ENCODE measurements around the gene TTC39C. TPM values are rescaled to one million over a fixed set of nuclear protein-coding genes. Genes with fewer than 3 reads are reported as not detected.
A peak's percentile ranks its signal among the peaks of the same experiment; 100 is the strongest.

The TTC39C gene
- total and polyA plus RNA-seq, 2 of the 8 experiments (the other 6 are each of a cell fraction or from before 2014, with no cell fraction given), result 8.1 to 79.1 TPM

DNA sequence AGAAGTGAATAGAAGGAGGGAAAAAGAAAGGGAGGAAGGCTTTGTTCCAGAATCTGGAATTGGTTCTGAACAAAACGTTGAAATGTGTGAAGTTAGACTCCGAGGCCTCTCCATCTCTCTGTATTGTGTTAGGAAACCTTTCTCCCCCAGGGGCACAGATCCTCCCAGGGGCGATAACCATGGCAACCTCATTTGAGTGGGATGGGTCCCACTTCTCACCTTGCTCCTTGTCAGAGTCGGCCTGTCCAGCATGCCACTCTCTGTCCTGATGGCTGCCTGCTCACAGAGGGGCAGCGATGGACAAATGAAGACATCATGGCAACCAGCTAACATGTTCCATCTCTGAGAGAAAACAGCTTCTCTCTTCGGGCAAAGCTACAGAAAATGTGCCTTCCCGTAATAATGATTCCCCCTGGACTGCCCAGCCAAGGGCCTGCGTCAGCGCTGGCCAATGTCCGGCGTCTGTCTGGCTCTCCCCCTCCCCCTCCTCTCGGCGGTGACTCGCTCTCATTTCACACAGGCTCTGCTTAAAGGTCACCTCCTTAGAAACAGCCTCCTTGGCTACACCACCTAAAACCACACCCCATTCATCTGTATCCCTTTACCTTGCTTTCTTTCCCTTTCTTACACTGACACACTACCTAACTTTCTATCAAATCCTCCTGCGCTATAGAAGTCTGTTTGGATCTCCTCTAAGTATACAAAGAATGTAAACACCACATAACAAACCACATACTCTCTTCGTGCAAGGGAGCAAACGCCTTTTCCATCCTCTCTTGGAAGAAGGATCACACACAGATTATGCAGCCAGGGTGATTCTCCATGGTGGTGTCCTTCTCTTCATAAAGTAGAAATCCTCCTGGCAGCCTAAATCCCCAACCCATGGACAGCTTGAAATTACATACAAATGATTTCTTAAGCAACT lies 32.1 kb upstream of the TTC39C start:
- no peak overlapping the region for H3K56ac ChIP-seq (replicated peaks; ENCODE audit: insufficient read length, low read depth, low read length)
- H2BK120ac ChIP-seq (replicated peaks; ENCODE audit: low read depth, low read length), result no peak overlapping the region
- no peak overlapping the region for H3K27ac ChIP-seq (ENCODE audit: low read depth, low read length)
- H3K79me2 ChIP-seq (ENCODE audit: control insufficient read depth in 1 of 2, insufficient read depth in 2 of 2, low read length in 2 of 2), result no peaks in the 10 kb centered on the region
- WGBS, 2 experiments (ENCODE audit: extremely low coverage in 1 of 2, insufficient coverage in 1 of 2, insufficient read length in 1 of 2, insufficient replicate concordance in 2 of 2, low coverage in 1 of 2, low lambda C conversion rate in 2 of 2, missing lambda C conversion rate in 1 of 2), result 80% methylated on average over 17 of the region's 17 CpGs; no CpG with 5 or more reads in 1 of the 2 experiments
- FAIRE-seq (no peak), DNase-seq (ENCODE audit: low read depth in 1 of 2, low spot score in 2 of 2) (no peak)
- peak overlapping the region; percentile 19; the same call in 1 of the 2 replicates for H2BK12ac ChIP-seq (ENCODE audit: low read depth, low read length)
- H3K4me1 ChIP-seq (replicated peaks in 1 of 4; ENCODE audit: control insufficient read depth in 3 of 4, insufficient read depth in 4 of 4, low read length in 3 of 4), result peaks cover 0 to 5% (median 0%) of the 10 kb centered on the region in 4 experiments; a peak in 2 of 7 replicates
- H2AFZ ChIP-seq (ENCODE audit: low read length), result 0 out of 2 replicates have a peak overlapping the region, but pooled peaks have one; percentile 40
- peak overlapping the region; percentile 40 for H2BK15ac ChIP-seq (ENCODE audit: low read length)
- H3K27me3 ChIP-seq (replicated peaks in 1 of 4; ENCODE audit: control insufficient read depth in 3 of 4, extremely low read depth in 1 of 4, insufficient read depth in 3 of 4, low read length in 3 of 4), result no peaks in the 10 kb centered on the region; a peak in 1 of 7 replicates
- no peaks in the 10 kb centered on the region; the same call in 1 of the 2 replicates for H3K23me2 ChIP-seq (ENCODE audit: low read depth, low read length)
- H3K4ac ChIP-seq (replicated peaks; ENCODE audit: insufficient read length, low read depth, low read length), result no peak overlapping the region
- H4K20me1 ChIP-seq (replicated peaks in 1 of 2; ENCODE audit: control insufficient read depth in 1 of 2, insufficient read depth in 2 of 2, low read length in 2 of 2), result no peaks in the 10 kb centered on the region
- H3K4me3 ChIP-seq (ENCODE audit: extremely low read depth in 1 of 4, insufficient read depth in 2 of 4, low read depth in 3 of 4, low read length in 4 of 4), result no peak overlapping the region
- H4K91ac ChIP-seq (replicated peaks; ENCODE audit: insufficient read length, low read length), result no peak overlapping the region
- H2BK5ac ChIP-seq (ENCODE audit: low read depth, low read length), result no peak overlapping the region
- no peaks in the 10 kb centered on the region for H3K36me3 ChIP-seq (ENCODE audit: control insufficient read depth in 2 of 4, insufficient read depth in 4 of 4, low read length in 3 of 4)
- no peaks in the 10 kb centered on the region for H3K79me1 ChIP-seq (ENCODE audit: low read depth, low read length)
- no peak overlapping the region for H3K23ac ChIP-seq (ENCODE audit: insufficient read length)
- no peak overlapping the region for H3K9ac ChIP-seq (replicated peaks in 1 of 4; ENCODE audit: extremely low read depth in 1 of 4, low read depth in 3 of 4, low read length in 3 of 4)
- H3K9me3 ChIP-seq (ENCODE audit: insufficient read depth in 2 of 2, low read depth in 1 of 2, low read length in 1 of 2), result no peaks in the 10 kb centered on the region
- H4K5ac ChIP-seq (ENCODE audit: insufficient read length, low read depth, low read length), result no peak overlapping the region
- 0 out of 2 replicates have a peak overlapping the region, but pooled peaks have one; percentile 10 for H2AK5ac ChIP-seq (ENCODE audit: low read depth, low read length)
- no peak overlapping the region for H4K8ac ChIP-seq (ENCODE audit: extremely low read depth, insufficient read depth, low read length)
- H2BK20ac ChIP-seq (ENCODE audit: low read length), result no peak overlapping the region
- ChIA-PET CTCF (ENCODE audit: partially characterized antibody) (no interaction called here), POLR2A (ENCODE audit: partially characterized antibody) (interaction anchor here (1.7 kb wide), 1 partner anchor 16 kb away, joined by 3 read pairs; no protein-coding TSS in a partner anchor)
- peak overlapping the region in 1 of 2 experiments; percentile 52; a peak in 2 of 4 replicates for H3K4me2 ChIP-seq (ENCODE audit: insufficient read depth in 1 of 2, low read depth in 2 of 2, low read length in 2 of 2)
- no peak overlapping the region for H3K14ac ChIP-seq (ENCODE audit: insufficient read length)
- H3K18ac ChIP-seq (ENCODE audit: extremely low read depth, low read length), result no peak overlapping the region
- TF ChIP-seq NRF1 (IDR thresholded peaks at IDR 0.05; ENCODE audit: low read depth, low read length), result no peak
- TF ChIP-seq SIN3A (conservative IDR thresholded peaks at IDR 0.05 in 1 of 2, IDR thresholded peaks at IDR 0.05 in 1 of 2; ENCODE audit: low read depth in 1 of 2, low read length in 2 of 2), result no peak
- TF ChIP-seq, protein P1, sequence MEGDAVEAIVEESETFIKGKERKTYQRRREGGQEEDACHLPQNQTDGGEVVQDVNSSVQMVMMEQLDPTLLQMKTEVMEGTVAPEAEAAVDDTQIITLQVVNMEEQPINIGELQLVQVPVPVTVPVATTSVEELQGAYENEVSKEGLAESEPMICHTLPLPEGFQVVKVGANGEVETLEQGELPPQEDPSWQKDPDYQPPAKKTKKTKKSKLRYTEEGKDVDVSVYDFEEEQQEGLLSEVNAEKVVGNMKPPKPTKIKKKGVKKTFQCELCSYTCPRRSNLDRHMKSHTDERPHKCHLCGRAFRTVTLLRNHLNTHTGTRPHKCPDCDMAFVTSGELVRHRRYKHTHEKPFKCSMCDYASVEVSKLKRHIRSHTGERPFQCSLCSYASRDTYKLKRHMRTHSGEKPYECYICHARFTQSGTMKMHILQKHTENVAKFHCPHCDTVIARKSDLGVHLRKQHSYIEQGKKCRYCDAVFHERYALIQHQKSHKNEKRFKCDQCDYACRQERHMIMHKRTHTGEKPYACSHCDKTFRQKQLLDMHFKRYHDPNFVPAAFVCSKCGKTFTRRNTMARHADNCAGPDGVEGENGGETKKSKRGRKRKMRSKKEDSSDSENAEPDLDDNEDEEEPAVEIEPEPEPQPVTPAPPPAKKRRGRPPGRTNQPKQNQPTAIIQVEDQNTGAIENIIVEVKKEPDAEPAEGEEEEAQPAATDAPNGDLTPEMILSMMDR (IDR thresholded peaks at IDR 0.05; ENCODE audit: control extremely low read depth in 1 of 3, insufficient read depth in 1 of 3, low read depth in 1 of 3, low read length in 3 of 3), result no peak
- TF ChIP-seq SUZ12 (IDR thresholded peaks at IDR 0.05; ENCODE audit: low read length), result no peak
- no peak for TF ChIP-seq GABPA (IDR thresholded peaks at IDR 0.05; ENCODE audit: borderline replicate concordance, insufficient read depth, low read length)
- no peak for TF ChIP-seq TBP (IDR thresholded peaks at IDR 0.05; ENCODE audit: low read depth, low read length)
- TF ChIP-seq RFX5 (IDR thresholded peaks at IDR 0.05; ENCODE audit: borderline replicate concordance, low read depth, low read length), result no peak
- no peak for TF ChIP-seq TCF12 (IDR thresholded peaks at IDR 0.05; ENCODE audit: low read depth, low read length)

Data from H1 (cell line).